Sigmoid colon (tissue), 3 donors: ENCODE measurements around the gene CEP43.

ENCODE experiments used
- POLR2A ChIP-seq, 2 donors: fragments of 450-650 bp; IDR thresholded peaks; one replicate each; pipeline ENCODE4 v1.6.1; 2016; ENCODE audit warnings: antibody characterized with exemption in 2 of 2, mild to moderate bottlenecking in 2 of 2, moderate library complexity in 2 of 2
- TF ChIP-seq, protein P1 (sequence below), 4 experiments: fragments of 450-650 bp in 3 of 4; fragments of 200-600 bp in 1 of 4; IDR thresholded peaks; one replicate each; pipeline ENCODE4 v1.5.1; 2016 to 2019; ENCODE audit warnings: antibody characterized with exemption in 4 of 4, mild to moderate bottlenecking in 3 of 4, moderate library complexity in 2 of 4

DNA sequence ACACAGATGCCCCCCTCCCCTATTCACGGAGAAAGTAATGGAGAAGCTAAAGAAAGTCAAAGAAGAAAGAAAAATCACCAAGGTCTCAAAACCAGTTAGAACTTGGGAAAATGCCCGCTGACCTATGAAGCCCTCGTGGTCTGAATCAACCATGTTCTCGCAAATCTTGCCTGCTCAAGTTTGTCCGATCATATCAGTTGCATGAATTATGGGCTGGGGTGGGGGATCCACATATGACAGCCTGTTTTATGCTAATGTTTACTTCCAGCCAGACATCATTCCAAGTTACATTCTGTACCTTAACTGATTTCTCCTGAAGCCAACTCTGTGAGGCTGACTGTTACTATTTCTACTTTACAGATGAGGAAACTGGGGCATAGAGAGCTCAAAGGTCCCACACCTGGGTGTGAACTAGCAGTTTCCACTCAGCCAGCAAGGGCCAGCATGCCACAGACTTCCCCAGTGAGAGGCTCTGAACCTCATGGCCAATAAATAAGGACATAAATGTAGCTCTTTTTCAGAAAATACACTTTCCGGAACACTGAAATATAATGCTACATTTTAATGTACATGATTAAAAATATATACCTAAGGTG, 45.0 kb upstream of the CEP43 start:
- TF ChIP-seq, protein P1, sequence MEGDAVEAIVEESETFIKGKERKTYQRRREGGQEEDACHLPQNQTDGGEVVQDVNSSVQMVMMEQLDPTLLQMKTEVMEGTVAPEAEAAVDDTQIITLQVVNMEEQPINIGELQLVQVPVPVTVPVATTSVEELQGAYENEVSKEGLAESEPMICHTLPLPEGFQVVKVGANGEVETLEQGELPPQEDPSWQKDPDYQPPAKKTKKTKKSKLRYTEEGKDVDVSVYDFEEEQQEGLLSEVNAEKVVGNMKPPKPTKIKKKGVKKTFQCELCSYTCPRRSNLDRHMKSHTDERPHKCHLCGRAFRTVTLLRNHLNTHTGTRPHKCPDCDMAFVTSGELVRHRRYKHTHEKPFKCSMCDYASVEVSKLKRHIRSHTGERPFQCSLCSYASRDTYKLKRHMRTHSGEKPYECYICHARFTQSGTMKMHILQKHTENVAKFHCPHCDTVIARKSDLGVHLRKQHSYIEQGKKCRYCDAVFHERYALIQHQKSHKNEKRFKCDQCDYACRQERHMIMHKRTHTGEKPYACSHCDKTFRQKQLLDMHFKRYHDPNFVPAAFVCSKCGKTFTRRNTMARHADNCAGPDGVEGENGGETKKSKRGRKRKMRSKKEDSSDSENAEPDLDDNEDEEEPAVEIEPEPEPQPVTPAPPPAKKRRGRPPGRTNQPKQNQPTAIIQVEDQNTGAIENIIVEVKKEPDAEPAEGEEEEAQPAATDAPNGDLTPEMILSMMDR (IDR thresholded peaks at IDR 0.05): no peak
- no peak for TF ChIP-seq POLR2A (IDR thresholded peaks at IDR 0.05)
